Activated T-cell treated with anti-CD3 and anti-CD28 coated beads, Interleukin-2, amount 50 U/mL, for 4 hours (primary cell): ENCODE data around the gene USP6NL. TPM values are rescaled to one million over a fixed set of nuclear protein-coding genes. Genes with fewer than 3 reads are reported as not detected.
A peak's percentile ranks its signal among the peaks of the same experiment; 100 is the strongest.

Source experiments
- ATAC-seq, 2 donors: fragments of 200-7000 bp; cut with Tn5 transposase; one replicate each; pipeline ENCODE4 v1.10.0; 2021
- DNase-seq: peaks from one replicate; pipeline ENCODE4 v3.0.0-alpha.2; 2020
- H3K27me3 Mint-ChIP-seq: one replicate; pipeline ENCODE4 v1.8.0; 2021; ENCODE audit warnings: low read depth, mixed read lengths
- H3K36me3 Mint-ChIP-seq: one replicate; pipeline ENCODE4 v1.8.0; 2022; ENCODE audit warnings: mixed read lengths; ENCODE audit not compliant: insufficient read depth
- H3K4me1 Mint-ChIP-seq: one replicate; pipeline ENCODE4 v1.8.0; 2021; ENCODE audit warnings: low read depth, mixed read lengths
- H3K4me3 Mint-ChIP-seq: one replicate; pipeline ENCODE4 v1.8.0; 2021; ENCODE audit warnings: mild to moderate bottlenecking, moderate library complexity, mixed read lengths
- H3K9me3 Mint-ChIP-seq: one replicate; pipeline ENCODE4 v1.8.0; 2021; ENCODE audit warnings: mixed read lengths
- total RNA-seq, 3 donors: library from RNA; stranded (reverse); gene quantifications; one replicate each; pipeline ENCODE4 v1.2.1, GENCODE V29; 2021

USP6NL gene
- total RNA-seq, result 1 to 10 TPM; 4.7 to 5.3 (median 4.7) TPM

- peak; percentile 71 to 78 for ATAC-seq
- peaks cover 46% of the 10 kb centered on the region for H3K4me1 Mint-ChIP-seq
- peak within 1 kb of the TSS; percentile 86 for H3K4me3 Mint-ChIP-seq
- DNase-seq, result peak; percentile 49
- H3K9me3 Mint-ChIP-seq, result peaks cover under 1% of the 10 kb centered on the region
- peaks cover 6% of the 10 kb centered on the region for H3K27me3 Mint-ChIP-seq
- H3K36me3 Mint-ChIP-seq, result no peaks in the 10 kb centered on the region
Observed at GRCh38 chr10:11611248-11612020, at the start of gene USP6NL. USP6NL (minus strand) TSS chr10:11611650; CDS start chr10:11597634, 14,016 bp downstream.

GRCh38 chr10:11658801-11659368, 47.4 kb upstream of the USP6NL start:
- no peak overlapping the region for H3K4me3 Mint-ChIP-seq
- DNase-seq (no peak), ATAC-seq (no peak)
- peaks cover 3% of the 10 kb centered on the region for H3K27me3 Mint-ChIP-seq
- peaks cover 13% of the 10 kb centered on the region for H3K4me1 Mint-ChIP-seq
- no peaks in the 10 kb centered on the region for H3K36me3 Mint-ChIP-seq
- H3K9me3 Mint-ChIP-seq, result no peaks in the 10 kb centered on the region

GRCh38 chr10:11655836-11656235, 44.4 kb upstream of the USP6NL start:
- DNase-seq (no peak), ATAC-seq (no peak)
- H3K9me3 Mint-ChIP-seq, result no peaks in the 10 kb centered on the region
- no peak overlapping the region for H3K4me3 Mint-ChIP-seq
- H3K27me3 Mint-ChIP-seq, result peaks cover 9% of the 10 kb centered on the region
- H3K4me1 Mint-ChIP-seq, result no peaks in the 10 kb centered on the region
- no peaks in the 10 kb centered on the region for H3K36me3 Mint-ChIP-seq

- Mint-ChIP-seq H3K27me3 (peaks cover 7% of the 10 kb centered on the region), H3K9me3 (no peaks in the 10 kb centered on the region), H3K4me3 (no peak overlapping the region), H3K36me3 (no peaks in the 10 kb centered on the region), H3K4me1 (no peaks in the 10 kb centered on the region)
- DNase-seq (no peak), ATAC-seq (no peak)
Observed at GRCh38 chr10:11654659-11655058, 43.2 kb upstream of the USP6NL start.

- no peak overlapping the region for H3K4me3 Mint-ChIP-seq
- DNase-seq, result no peak
- H3K27me3 Mint-ChIP-seq, result peaks cover 7% of the 10 kb centered on the region
- no peaks in the 10 kb centered on the region for H3K4me1 Mint-ChIP-seq
- no peaks in the 10 kb centered on the region for H3K9me3 Mint-ChIP-seq
- no peak for ATAC-seq
- H3K36me3 Mint-ChIP-seq, result no peaks in the 10 kb centered on the region
Observed at GRCh38 chr10:11653758-11654471, 42.5 kb upstream of the USP6NL start.

- no peak for ATAC-seq
- no peaks in the 10 kb centered on the region for H3K36me3 Mint-ChIP-seq
- H3K27me3 Mint-ChIP-seq, result no peaks in the 10 kb centered on the region
- DNase-seq, result no peak
- H3K4me1 Mint-ChIP-seq, result no peaks in the 10 kb centered on the region
- H3K9me3 Mint-ChIP-seq, result no peaks in the 10 kb centered on the region
- no peak overlapping the region for H3K4me3 Mint-ChIP-seq
Observed at GRCh38 chr10:11647676-11648075, 36.2 kb upstream of the USP6NL start.

GRCh38 chr10:11646450-11646849, 35.0 kb upstream of the USP6NL start:
- ATAC-seq (no peak), DNase-seq (no peak)
- Mint-ChIP-seq H3K27me3 (no peaks in the 10 kb centered on the region), H3K4me1 (no peaks in the 10 kb centered on the region), H3K4me3 (no peak overlapping the region), H3K36me3 (no peaks in the 10 kb centered on the region), H3K9me3 (no peaks in the 10 kb centered on the region)

GRCh38 chr10:11643039-11643438, 31.6 kb upstream of the USP6NL start:
- H3K36me3 Mint-ChIP-seq, result no peaks in the 10 kb centered on the region
- ATAC-seq (no peak), DNase-seq (no peak)
- H3K4me3 Mint-ChIP-seq, result no peak overlapping the region
- no peaks in the 10 kb centered on the region for H3K4me1 Mint-ChIP-seq
- H3K27me3 Mint-ChIP-seq, result peaks cover 9% of the 10 kb centered on the region
- no peaks in the 10 kb centered on the region for H3K9me3 Mint-ChIP-seq

- no peaks in the 10 kb centered on the region for H3K4me1 Mint-ChIP-seq
- no peak for DNase-seq
- no peaks in the 10 kb centered on the region for H3K36me3 Mint-ChIP-seq
- no peak for ATAC-seq
- no peak overlapping the region for H3K4me3 Mint-ChIP-seq
- H3K9me3 Mint-ChIP-seq, result no peaks in the 10 kb centered on the region
- peaks cover 9% of the 10 kb centered on the region for H3K27me3 Mint-ChIP-seq
Observed at GRCh38 chr10:11642566-11642965, 31.1 kb upstream of the USP6NL start.

- ATAC-seq (no peak), DNase-seq (no peak)
- peaks cover 9% of the 10 kb centered on the region for H3K27me3 Mint-ChIP-seq
Observed at GRCh38 chr10:11639849-11640764, 28.7 kb upstream of the USP6NL start.

GRCh38 chr10:11639362-11639761, 27.9 kb upstream of the USP6NL start:
- no peak overlapping the region for H3K4me3 Mint-ChIP-seq
- ATAC-seq (no peak), DNase-seq (no peak)
- no peaks in the 10 kb centered on the region for H3K9me3 Mint-ChIP-seq
- no peaks in the 10 kb centered on the region for H3K4me1 Mint-ChIP-seq
- no peaks in the 10 kb centered on the region for H3K36me3 Mint-ChIP-seq
- peaks cover 9% of the 10 kb centered on the region for H3K27me3 Mint-ChIP-seq

More at GRCh38 chr10:11639849-11640764, 28.7 kb upstream of the USP6NL start:
- H3K4me1 Mint-ChIP-seq, result no peaks in the 10 kb centered on the region
- no peaks in the 10 kb centered on the region for H3K9me3 Mint-ChIP-seq
- H3K4me3 Mint-ChIP-seq, result no peak overlapping the region
- H3K36me3 Mint-ChIP-seq, result no peaks in the 10 kb centered on the region

- H3K27me3 Mint-ChIP-seq, result peaks cover 9% of the 10 kb centered on the region
- DNase-seq, result no peak
- no peak for ATAC-seq
- peaks cover 2% of the 10 kb centered on the region for H3K4me1 Mint-ChIP-seq
- H3K9me3 Mint-ChIP-seq, result no peaks in the 10 kb centered on the region
- no peak overlapping the region for H3K4me3 Mint-ChIP-seq
- H3K36me3 Mint-ChIP-seq, result no peaks in the 10 kb centered on the region
Observed at GRCh38 chr10:11638055-11638698, 26.7 kb upstream of the USP6NL start.

- Mint-ChIP-seq H3K4me1 (peaks cover 13% of the 10 kb centered on the region), H3K27me3 (peaks cover 9% of the 10 kb centered on the region), H3K4me3 (no peak overlapping the region), H3K9me3 (no peaks in the 10 kb centered on the region), H3K36me3 (no peaks in the 10 kb centered on the region)
- ATAC-seq (no peak), DNase-seq (no peak)
Observed at GRCh38 chr10:11636697-11637303, 25.4 kb upstream of the USP6NL start.
